Body of pancreas (tissue), 4 donors: Measurements from ENCODE around the gene CCDC154. TPM values are rescaled to one million over a fixed set of nuclear protein-coding genes. Genes with fewer than 3 reads are reported as not detected.
"Not testable (repeated sequence)": the region's sequence is repeated elsewhere in the genome, so short reads cannot be mapped to it uniquely, and the experiment has no call there.

Experiments
- ATAC-seq: fragments of 150-250 bp; one replicate; pipeline ENCODE4 v1.9.1; 2016
- DNase-seq, 4 donors: peaks; one replicate each; pipeline ENCODE4 v3.0.0-alpha.2; 2019
- H3K27ac ChIP-seq, 4 donors: fragments of 200-600 bp; sonication (generic); 1 replicate in 3 of 4; 2 replicates in 1 of 4; pipeline versions ENCODE4 v1.5.1 to v1.6.1; 2016 to 2019; ENCODE audit warnings: mild to moderate bottlenecking in 1 of 4, mixed read lengths in 1 of 4, moderate library complexity in 1 of 4
- H3K27me3 ChIP-seq, 2 donors: fragments of 200-600 bp; sonication (generic); one replicate each; pipeline ENCODE4 v1.6.0; 2016; ENCODE audit warnings: mild to moderate bottlenecking in 1 of 2
- H3K36me3 ChIP-seq, 2 donors: fragments of 200-600 bp; sonication (generic); replicated peaks in 1 of 2; 2 replicates each; pipeline ENCODE4 v1.5.1; 2016; ENCODE audit warnings: low read depth in 2 of 2; ENCODE audit not compliant: insufficient read depth in 1 of 2
- H3K4me1 ChIP-seq: fragments of 200-600 bp; sonication (generic); one replicate; pipeline ENCODE4 v1.6.0; 2016
- H3K4me3 ChIP-seq, 2 donors: fragments of 200-600 bp; sonication (generic); 1 replicate in 1 of 2; 2 replicates in 1 of 2; pipeline ENCODE4 v1.5.1; 2016 to 2019
- H3K9me3 ChIP-seq, 3 donors: fragments of 200-600 bp; sonication (generic); 1 replicate in 2 of 3; 2 replicates in 1 of 3; pipeline ENCODE4 v1.5.1; 2016
- POLR2A ChIP-seq, 3 donors: fragments of 450-650 bp; IDR thresholded peaks; one replicate each; pipeline ENCODE4 v1.6.1; 2016; ENCODE audit warnings: antibody characterized with exemption in 3 of 3, mild to moderate bottlenecking in 2 of 3
- WGBS, 2 donors: methylation state at CpG; one replicate each; pipeline ENCODE4 v1.1.5; 2017; 5-methylcytosine and 5-hydroxymethylcytosine counted together
- intact Hi-C: fragments of 100-400 bp; cut with DNase I; formaldehyde crosslinking; loops from one replicate; pipeline ENCODE4 v1.15.1; 2023
- total RNA-seq, 2 donors: library from RNA; depleted of rRNA; stranded (reverse); fragments of >200 nt; gene quantifications; one replicate each; pipeline ENCODE4 v1.1.0, GENCODE V29; 2016
- TF ChIP-seq, protein P1 (sequence below), 7 experiments: fragments of 450-650 bp in 4 of 7; fragments of 200-600 bp in 3 of 7; sonication (generic) in 3 of 7; IDR thresholded peaks; one replicate each; pipeline ENCODE4 v1.5.1; 2016 to 2019; ENCODE audit warnings: antibody characterized with exemption in 7 of 7

CCDC154 gene
- total RNA-seq, 2 donors from 2014 or later, result 2.1 to 2.3 TPM

DNA sequence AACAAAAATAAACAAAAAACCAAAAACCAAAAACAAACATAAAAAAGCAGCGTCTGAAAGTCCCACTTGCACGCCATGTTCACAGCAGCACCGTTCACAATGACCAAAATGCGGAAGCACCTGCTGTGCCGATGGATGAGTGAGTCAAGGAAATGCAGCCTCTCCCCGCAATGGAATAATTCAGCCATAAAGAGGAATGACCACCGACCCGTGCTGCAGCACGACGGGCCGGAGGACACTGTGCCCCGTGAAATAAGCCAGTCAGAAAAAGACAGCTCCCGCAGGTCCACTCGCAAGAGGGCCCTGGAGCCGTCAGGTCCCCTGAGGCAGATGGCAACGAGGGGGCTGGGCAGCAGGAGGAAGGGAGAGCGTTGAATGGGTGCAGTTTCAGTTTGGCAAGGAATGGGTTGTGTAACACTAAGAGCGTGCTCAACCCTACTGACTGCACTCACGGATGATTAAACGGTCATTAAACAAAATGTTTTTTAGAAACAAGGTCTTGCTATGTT, 25.4 kb upstream of the CCDC154 start:
- Histone ChIP-seq H3K9me3 (no peaks in the 10 kb centered on the region), H3K4me1 (peaks cover 14% of the 10 kb centered on the region), H3K4me3 (no peak overlapping the region), H3K36me3 (no peaks in the 10 kb centered on the region), H3K27me3 (no peaks in the 10 kb centered on the region), H3K27ac (peak overlapping the region in 1 of 4 donors; percentile 66)
- intact Hi-C loops, result no loop called here
- 66 to 73% methylated on average over 15 to 20 of the region's 20 CpGs for WGBS, 2 donors
- peak in 1 of 4 donors; percentile 22 for DNase-seq
- TF ChIP-seq, protein P1, sequence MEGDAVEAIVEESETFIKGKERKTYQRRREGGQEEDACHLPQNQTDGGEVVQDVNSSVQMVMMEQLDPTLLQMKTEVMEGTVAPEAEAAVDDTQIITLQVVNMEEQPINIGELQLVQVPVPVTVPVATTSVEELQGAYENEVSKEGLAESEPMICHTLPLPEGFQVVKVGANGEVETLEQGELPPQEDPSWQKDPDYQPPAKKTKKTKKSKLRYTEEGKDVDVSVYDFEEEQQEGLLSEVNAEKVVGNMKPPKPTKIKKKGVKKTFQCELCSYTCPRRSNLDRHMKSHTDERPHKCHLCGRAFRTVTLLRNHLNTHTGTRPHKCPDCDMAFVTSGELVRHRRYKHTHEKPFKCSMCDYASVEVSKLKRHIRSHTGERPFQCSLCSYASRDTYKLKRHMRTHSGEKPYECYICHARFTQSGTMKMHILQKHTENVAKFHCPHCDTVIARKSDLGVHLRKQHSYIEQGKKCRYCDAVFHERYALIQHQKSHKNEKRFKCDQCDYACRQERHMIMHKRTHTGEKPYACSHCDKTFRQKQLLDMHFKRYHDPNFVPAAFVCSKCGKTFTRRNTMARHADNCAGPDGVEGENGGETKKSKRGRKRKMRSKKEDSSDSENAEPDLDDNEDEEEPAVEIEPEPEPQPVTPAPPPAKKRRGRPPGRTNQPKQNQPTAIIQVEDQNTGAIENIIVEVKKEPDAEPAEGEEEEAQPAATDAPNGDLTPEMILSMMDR (IDR thresholded peaks at IDR 0.05), result no peak
- no peak for TF ChIP-seq POLR2A (IDR thresholded peaks at IDR 0.05)
- ATAC-seq, result no peak

DNA sequence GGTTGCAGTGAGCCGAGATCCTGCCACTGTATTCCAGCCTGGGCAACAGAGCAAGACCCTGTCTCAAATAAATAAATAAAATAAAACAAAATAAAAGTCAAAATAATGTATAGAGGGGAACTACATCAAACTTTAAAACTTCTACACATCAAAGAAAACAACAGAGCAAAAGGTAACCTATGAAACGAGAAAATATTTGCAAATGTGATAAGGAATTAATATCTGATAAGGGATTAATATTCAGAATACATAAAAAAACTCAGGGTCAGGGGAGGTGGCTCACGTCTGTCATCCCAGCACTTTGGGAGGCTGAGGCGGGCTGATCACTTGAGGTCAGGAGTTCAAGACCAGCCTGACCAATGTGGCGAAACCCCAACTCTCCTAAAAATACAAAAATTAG, 24.8 kb upstream of the CCDC154 start:
- H3K36me3 ChIP-seq, H3K27me3 ChIP-seq, intact Hi-C loops, H3K4me3 ChIP-seq, DNase-seq, ATAC-seq, H3K27ac ChIP-seq, H3K9me3 ChIP-seq: not testable (repeated sequence)
- peaks cover 12% of the 10 kb centered on the region for H3K4me1 ChIP-seq
- 60 to 74% methylated on average over 5 of the region's 5 CpGs for WGBS, 2 donors

- 84 to 88% methylated on average over 19 to 22 of the region's 22 CpGs for WGBS, 2 donors
- Histone ChIP-seq H3K27ac (no peak overlapping the region), H3K36me3 (no peaks in the 10 kb centered on the region), H3K4me3 (no peak overlapping the region), H3K4me1 (peaks cover 5% of the 10 kb centered on the region), H3K27me3 (no peaks in the 10 kb centered on the region), H3K9me3 (no peaks in the 10 kb centered on the region)
- intact Hi-C loops, result no loop called here
- no peak for TF ChIP-seq POLR2A (IDR thresholded peaks at IDR 0.05)
- TF ChIP-seq, protein P1 (IDR thresholded peaks at IDR 0.05), result no peak
- ATAC-seq, result no peak
- no peak for DNase-seq
Measured at GRCh38 chr16:1468426-1468810, 24.1 kb upstream of the CCDC154 start.

DNA sequence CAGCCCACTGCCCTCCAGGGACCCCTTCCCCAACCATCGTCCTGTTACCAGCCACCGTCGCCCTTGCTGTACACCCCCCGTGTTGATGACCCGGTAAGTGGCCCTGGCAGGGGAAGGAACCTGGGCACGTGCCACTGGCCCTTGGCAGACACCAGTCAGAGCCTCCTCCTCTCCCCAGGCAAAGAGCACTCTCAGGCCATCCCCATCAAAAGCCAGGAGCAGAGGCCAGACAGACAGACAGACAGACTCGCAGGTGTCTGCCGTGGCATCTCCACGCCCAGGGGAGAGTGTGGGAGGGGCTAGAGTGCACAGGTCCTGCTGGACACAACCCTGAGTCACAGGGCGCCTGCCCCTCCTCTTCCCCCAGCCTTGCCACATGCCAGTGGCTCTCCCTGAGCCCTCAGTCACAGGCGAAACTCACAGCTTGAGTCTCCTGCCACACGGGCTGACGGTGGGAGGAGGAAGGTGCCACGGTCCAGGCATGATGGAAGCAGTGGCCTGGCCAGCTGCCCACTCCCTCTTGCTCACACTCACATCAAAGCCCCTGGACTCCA, 22.7 kb upstream of the CCDC154 start:
- Histone ChIP-seq H3K27ac (no peak overlapping the region), H3K27me3 (no peaks in the 10 kb centered on the region), H3K4me1 (no peaks in the 10 kb centered on the region), H3K36me3 (no peaks in the 10 kb centered on the region), H3K4me3 (no peak overlapping the region), H3K9me3 (no peaks in the 10 kb centered on the region)
- TF ChIP-seq, protein P1 (IDR thresholded peaks at IDR 0.05), result no peak
- no peak for TF ChIP-seq POLR2A (IDR thresholded peaks at IDR 0.05)
- DNase-seq (no peak), ATAC-seq (no peak)
- intact Hi-C loops, result no loop called here
- WGBS, 2 donors, result 71 to 80% methylated on average over 13 to 14 of the region's 14 CpGs

DNA sequence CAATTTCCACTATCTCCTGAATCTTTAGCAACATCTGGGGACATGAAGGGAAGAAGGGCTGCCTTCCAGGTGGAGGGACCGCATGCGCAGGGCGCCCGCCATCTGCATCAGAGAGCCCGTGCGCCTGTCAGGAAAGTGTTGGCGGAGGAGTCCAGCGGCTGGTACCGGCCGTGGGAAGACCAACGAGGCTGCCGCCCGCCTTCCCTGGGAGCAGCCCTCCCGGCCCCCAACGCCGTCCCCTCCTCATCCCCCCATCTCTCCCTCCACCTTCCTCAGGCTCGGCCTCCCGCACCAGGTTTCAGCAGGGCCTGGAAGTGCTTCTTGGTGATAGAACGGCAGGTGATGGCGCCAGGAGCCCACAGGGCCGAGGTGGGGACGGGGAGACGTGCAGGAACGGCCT, 21.7 kb upstream of the CCDC154 start:
- H3K27ac ChIP-seq, result no peak overlapping the region
- WGBS, 2 donors, result 85 to 90% methylated on average over 3 to 19 of the region's 24 CpGs

More for the DNA sequence above, 21.7 kb upstream of the CCDC154 start:
- intact Hi-C loops, result no loop called here
- no peaks in the 10 kb centered on the region for H3K27me3 ChIP-seq
- no peak for DNase-seq
- no peak overlapping the region for H3K4me3 ChIP-seq
- TF ChIP-seq POLR2A (IDR thresholded peaks at IDR 0.05), result no peak
- TF ChIP-seq, protein P1 (IDR thresholded peaks at IDR 0.05), result no peak
- H3K36me3 ChIP-seq, result no peaks in the 10 kb centered on the region
- H3K9me3 ChIP-seq, result no peaks in the 10 kb centered on the region
- H3K4me1 ChIP-seq, result no peaks in the 10 kb centered on the region
- ATAC-seq, result no peak
